HepG2 (cell line): Measurements from ENCODE around the gene NELFB. TPM values are rescaled to one million over a fixed set of nuclear protein-coding genes. Genes with fewer than 3 reads are reported as not detected.

Experiments
- ARID3A ChIP-seq: IDR thresholded peaks from 2 replicates; pipeline ENCODE4 v1.6.1; 2012; ENCODE audit warnings: low read depth, low read length, improper control_type of control experiment
- GPN1 ChIP-seq: sonication (generic); formaldehyde crosslinking; IDR thresholded peaks from 2 replicates; pipeline ENCODE4 v1.5.1; 2020; ENCODE audit warnings: missing genetic modification reagents, borderline replicate concordance
- RNF2 ChIP-seq: fragments of 450-650 bp; conservative IDR thresholded peaks from 2 replicates; pipeline ENCODE4 v1.6.1; 2016; ENCODE audit warnings: low read depth
- TSC22D2 ChIP-seq: sonication (generic); formaldehyde crosslinking; IDR thresholded peaks from 2 replicates; pipeline ENCODE4 v1.5.1; 2020; ENCODE audit warnings: missing genetic modification reagents, mild to moderate bottlenecking, borderline replicate concordance
- ZBTB20 ChIP-seq: sonication (generic); formaldehyde crosslinking; IDR thresholded peaks from 2 replicates; pipeline ENCODE4 v1.8.1; 2023; ENCODE audit warnings: missing genetic modification reagents, low read depth, mild to moderate bottlenecking, borderline replicate concordance
- ZFP36 ChIP-seq: fragments of 150-350 bp; IDR thresholded peaks from 2 replicates; pipeline ENCODE4 v1.6.1; 2018; ENCODE audit warnings: borderline replicate concordance, low read length, low read depth; ENCODE audit not compliant: partially characterized antibody
- ZFP91 ChIP-seq: sonication (generic); formaldehyde crosslinking; IDR thresholded peaks from 2 replicates; pipeline ENCODE4 v1.9.0; 2022; ENCODE audit warnings: missing genetic modification reagents, mild to moderate bottlenecking, borderline replicate concordance
- ZNF10 ChIP-seq: sonication (generic); formaldehyde crosslinking; IDR thresholded peaks from 2 replicates; pipeline ENCODE4 v1.4.0; 2020; ENCODE audit warnings: mild to moderate bottlenecking, low read depth, missing genetic modification reagents, borderline replicate concordance
- ZNF557 ChIP-seq: sonication (generic); formaldehyde crosslinking; IDR thresholded peaks from 2 replicates; pipeline ENCODE4 v1.4.0; 2020; ENCODE audit warnings: missing genetic modification reagents
- ZNF770 ChIP-seq: sonication (generic); formaldehyde crosslinking; IDR thresholded peaks from 2 replicates; pipeline ENCODE4 v1.5.0; 2020; ENCODE audit warnings: mild to moderate bottlenecking, missing genetic modification reagents
- polyA plus RNA-seq, 8 experiments: library from polyadenylated mRNA; depleted of rRNA in 3 of 8; stranded (reverse) in 7 of 8; unstranded in 1 of 8; fragments of >200 nt; fragmentation: Illumina TruSeq in 4 of 8; extraction: Trizol in 4 of 8; gene quantifications; 2 replicates each; pipeline versions ENCODE4 v1.2.1 to v1.2.3, GENCODE V29; 2011 to 2016; ENCODE audit warnings: low read depth in 4 of 8, missing spikeins in 1 of 8, mixed read lengths in 1 of 8; ENCODE audit not compliant: insufficient read depth in 1 of 8
- total RNA-seq, 5 experiments: library from RNA; depleted of rRNA; stranded (reverse); fragments of >200 nt; fragmentation: Illumina TruSeq; extraction: Trizol; gene quantifications; 2 replicates each; pipeline ENCODE4 v1.2.3, GENCODE V29; 2016; ENCODE audit warnings: low read depth in 1 of 5

NELFB gene
- total and polyA plus RNA-seq, 2 of the 13 experiments (the other 11 are each of a cell fraction or from before 2014, with no cell fraction given): 26.5 to 45.8 TPM

GRCh38 chr9:137305798-137306065 lies 50.6 kb downstream of the NELFB start (continued):
- TF ChIP-seq ZBTB20 (CRISPR knock-in tag): no peak
- 0 out of 2 replicates have a peak, but pooled peaks have one; percentile 3 for TF ChIP-seq ZNF770
- no peak for TF ChIP-seq TSC22D2 (CRISPR knock-in tag)
- TF ChIP-seq ZNF10: no peak
- no peak for TF ChIP-seq ARID3A
- TF ChIP-seq RNF2: no peak
- no peak for TF ChIP-seq ZFP36
- 0 out of 2 replicates have a peak, but pooled peaks have one; percentile 16 for TF ChIP-seq ZFP91 (CRISPR knock-in tag)
- no peak for TF ChIP-seq GPN1 (CRISPR knock-in tag)
- TF ChIP-seq ZNF557 (CRISPR knock-in tag): no peak
